H9 (cell line): ENCODE results near the gene TNRC6C. TPM values are rescaled to one million over a fixed set of nuclear protein-coding genes. Genes with fewer than 3 reads are reported as not detected.

Experiments used
- DNase-seq: peaks from one replicate; pipeline ENCODE4 v3.0.0-alpha.2; 2017
- H2AFZ ChIP-seq: one replicate; pipeline ENCODE4 v1.6.1; 2013; ENCODE audit warnings: mild to moderate bottlenecking, low read length, control low read depth, moderate library complexity
- H2AK5ac ChIP-seq: 2 replicates; pipeline ENCODE4 v1.6.1; 2013; ENCODE audit warnings: low read length, control low read depth, mixed read lengths; ENCODE audit not compliant: insufficient read length
- H2BK120ac ChIP-seq: one replicate; pipeline ENCODE4 v1.6.1; 2013; ENCODE audit warnings: low read depth, mild to moderate bottlenecking, low read length, control low read depth, inconsistent platforms; ENCODE audit not compliant: poor library complexity, severe bottlenecking
- H2BK12ac ChIP-seq: 2 replicates; pipeline ENCODE4 v1.6.1; 2013; ENCODE audit warnings: low read length, control low read depth, mixed read lengths, low read depth; ENCODE audit not compliant: insufficient read length
- H2BK15ac ChIP-seq: 2 replicates; pipeline ENCODE4 v1.6.1; 2013; ENCODE audit warnings: low read depth, low read length, control low read depth
- H2BK20ac ChIP-seq: one replicate; pipeline ENCODE4 v1.6.1; 2013; ENCODE audit warnings: low read depth, mild to moderate bottlenecking, low read length, control low read depth, inconsistent platforms; ENCODE audit not compliant: poor library complexity, severe bottlenecking
- H2BK5ac ChIP-seq: 2 replicates; pipeline ENCODE4 v1.6.1; 2013; ENCODE audit warnings: low read length, control low read depth, mixed read lengths; ENCODE audit not compliant: insufficient read length
- H3K14ac ChIP-seq: 2 replicates; pipeline ENCODE4 v1.6.1; 2013; ENCODE audit warnings: low read length, control low read depth; ENCODE audit not compliant: insufficient read depth
- H3K18ac ChIP-seq: 2 replicates; pipeline ENCODE4 v1.6.1; 2013; ENCODE audit warnings: low read depth, mild to moderate bottlenecking, mixed read lengths, low read length, control low read depth; ENCODE audit not compliant: insufficient read length
- H3K23ac ChIP-seq: 2 replicates; pipeline ENCODE4 v1.6.1; 2013; ENCODE audit warnings: low read length, control low read depth, mixed read lengths, low read depth; ENCODE audit not compliant: insufficient read length
- H3K23me2 ChIP-seq: 2 replicates; pipeline ENCODE4 v1.6.1; 2013; ENCODE audit warnings: low read depth, mild to moderate bottlenecking, mixed read lengths, low read length, control low read depth; ENCODE audit not compliant: insufficient read length, poor library complexity, severe bottlenecking
- H3K27ac ChIP-seq: 2 replicates; pipeline ENCODE4 v1.5.1; 2013; ENCODE audit warnings: low read length, control low read depth, mixed read lengths, low read depth; ENCODE audit not compliant: insufficient read length
- H3K27me3 ChIP-seq: 2 replicates; pipeline ENCODE4 v1.6.1; 2013; ENCODE audit warnings: low read length, control low read depth, inconsistent platforms; ENCODE audit not compliant: insufficient read depth
- H3K4ac ChIP-seq: 2 replicates; pipeline ENCODE4 v1.6.1; 2013; ENCODE audit warnings: low read depth, mild to moderate bottlenecking, control low read depth, inconsistent platforms, low read length, moderate library complexity
- H3K4me1 ChIP-seq: 2 replicates; pipeline ENCODE4 v1.6.1; 2013; ENCODE audit warnings: low read length, control low read depth, inconsistent platforms; ENCODE audit not compliant: insufficient read depth
- H3K4me2 ChIP-seq: 2 replicates; pipeline ENCODE4 v1.6.1; 2013; ENCODE audit warnings: low read length, control low read depth, mixed read lengths; ENCODE audit not compliant: insufficient read length, insufficient read depth
- H3K56ac ChIP-seq: 2 replicates; pipeline ENCODE4 v1.6.1; 2013; ENCODE audit warnings: low read depth, mild to moderate bottlenecking, mixed read lengths, low read length, control low read depth; ENCODE audit not compliant: insufficient read length
- H3K79me1 ChIP-seq: 2 replicates; pipeline ENCODE4 v1.6.1; 2013; ENCODE audit warnings: low read depth, mild to moderate bottlenecking, moderate library complexity, low read length, control low read depth, inconsistent platforms; ENCODE audit not compliant: insufficient read depth, poor library complexity, severe bottlenecking
- H3K79me2 ChIP-seq: 2 replicates; pipeline ENCODE4 v1.6.1; 2013; ENCODE audit warnings: low read length, control low read depth, inconsistent platforms; ENCODE audit not compliant: insufficient read depth
- H3K9ac ChIP-seq: 2 replicates; pipeline ENCODE4 v1.6.1; 2013; ENCODE audit warnings: low read length, control low read depth, mixed read lengths; ENCODE audit not compliant: insufficient read length; ENCODE audit errors: extremely low read depth
- H3K9me3 ChIP-seq: one replicate; pipeline ENCODE4 v1.6.1; 2013; ENCODE audit warnings: low read depth, low read length, inconsistent platforms; ENCODE audit not compliant: control insufficient read depth
- H3T11ph ChIP-seq: one replicate; pipeline ENCODE4 v1.6.1; 2013; ENCODE audit warnings: mild to moderate bottlenecking, low read length, control low read depth, inconsistent platforms
- H4K20me1 ChIP-seq: one replicate; pipeline ENCODE4 v1.6.1; 2013; ENCODE audit not compliant: control insufficient read depth, insufficient read length, insufficient read depth
- H4K5ac ChIP-seq: 2 replicates; pipeline ENCODE4 v1.6.1; 2013; ENCODE audit warnings: low read depth, mild to moderate bottlenecking, mixed read lengths, low read length, control low read depth; ENCODE audit not compliant: insufficient read length
- H4K8ac ChIP-seq: replicated peaks from 2 replicates; pipeline ENCODE4 v1.6.1; 2013; ENCODE audit warnings: low read length, control low read depth, mixed read lengths, low read depth; ENCODE audit not compliant: insufficient read length
- H4K91ac ChIP-seq: 2 replicates; pipeline ENCODE4 v1.6.1; 2013; ENCODE audit warnings: low read depth, mild to moderate bottlenecking, moderate library complexity, mixed read lengths, low read length, control low read depth; ENCODE audit not compliant: insufficient read length
- H3K27ac Mint-ChIP-seq, 3 experiments: 2 replicates in 2 of 3; 3 replicates in 1 of 3; pipeline ENCODE4 v1.8.0; 2020 to 2021; ENCODE audit warnings: mixed read lengths in 3 of 3, mild to moderate bottlenecking in 1 of 3, moderate library complexity in 1 of 3
- H3K27me3 Mint-ChIP-seq: 2 replicates; pipeline ENCODE4 v1.8.0; 2021; ENCODE audit warnings: low read depth, mild to moderate bottlenecking, moderate library complexity, mixed read lengths
- H3K36me3 Mint-ChIP-seq, 3 experiments: 2 replicates in 2 of 3; 3 replicates in 1 of 3; pipeline ENCODE4 v1.8.0; 2020 to 2021; ENCODE audit warnings: low read depth in 3 of 3, mixed read lengths in 3 of 3; ENCODE audit not compliant: insufficient read depth in 1 of 3
- H3K4me1 Mint-ChIP-seq, 2 experiments: 2 replicates each; pipeline ENCODE4 v1.8.0; 2020; ENCODE audit warnings: mixed read lengths in 2 of 2
- H3K4me3 Mint-ChIP-seq, 2 experiments: 2 replicates in 1 of 2; 3 replicates in 1 of 2; pipeline ENCODE4 v1.8.0; 2020 to 2021; ENCODE audit warnings: mild to moderate bottlenecking in 2 of 2, mixed read lengths in 2 of 2, moderate library complexity in 1 of 2
- H3K9me3 Mint-ChIP-seq, 2 experiments: 2 replicates in 1 of 2; 3 replicates in 1 of 2; pipeline ENCODE4 v1.8.0; 2020; ENCODE audit warnings: mild to moderate bottlenecking in 2 of 2, mixed read lengths in 2 of 2, moderate library complexity in 1 of 2
- WGBS: extraction: QIAGEN DNeasy Blood & Tissue Kit; methylation state at CpG from one replicate; pipeline ENCODE4 v1.1.7; 2013; ENCODE audit warnings: missing lambda C conversion rate, low lambda C conversion rate, mixed read lengths; ENCODE audit not compliant: insufficient read length; ENCODE audit errors: extremely low coverage; 5-methylcytosine and 5-hydroxymethylcytosine counted together
- total RNA-seq: library from RNA; stranded (reverse); gene quantifications from 2 replicates; pipeline ENCODE4 v1.2.1, GENCODE V29; 2021
- TF ChIP-seq, protein P1 (sequence below): fragments of 200-600 bp; sonication (generic); conservative IDR thresholded peaks from 3 replicates; pipeline ENCODE4 v1.8.0; 2021; ENCODE audit warnings: antibody characterized with exemption, mild to moderate bottlenecking

Gene TNRC6C
- total RNA-seq, 1 experiment from 2014 or later, result 24.7 TPM

DNA sequence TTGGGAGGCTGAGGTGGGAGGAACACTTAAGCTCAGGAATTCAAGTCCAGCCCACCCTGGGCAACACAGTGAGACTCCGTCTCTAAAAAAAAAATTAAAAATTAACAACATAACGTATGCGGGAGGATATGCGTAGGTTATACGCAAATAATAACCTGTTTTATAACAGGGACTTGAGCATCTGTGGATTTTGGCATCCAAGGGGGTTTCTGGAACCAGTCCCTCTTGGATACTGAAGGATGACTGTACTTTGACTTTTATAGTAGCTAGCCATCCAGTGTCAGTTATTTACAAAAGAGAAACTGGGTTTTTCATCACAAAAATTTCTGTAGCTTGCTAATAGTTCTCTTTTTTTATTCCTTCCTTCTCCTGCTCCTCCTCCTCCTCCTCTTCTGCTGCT, 64.5 kb downstream of the TNRC6C start:
- peaks cover 0 to 2% (median 0%) of the 10 kb centered on the region in 3 experiments; a peak in 3 of 7 replicates for H3K36me3 Mint-ChIP-seq
- Histone ChIP-seq H3K9ac (no peak overlapping the region), H3K14ac (no peak overlapping the region), H2BK15ac (no peak overlapping the region), H2AFZ (no peak overlapping the region), H4K20me1 (no peaks in the 10 kb centered on the region), H3K79me1 (no peaks in the 10 kb centered on the region), H3K79me2 (no peaks in the 10 kb centered on the region), H3K18ac (no peak overlapping the region), H3K4me2 (no peak overlapping the region), H4K91ac (no peak overlapping the region), H3K56ac (no peak overlapping the region), H2AK5ac (no peak overlapping the region), H4K8ac (no peak overlapping the region), H3K27me3 (no peaks in the 10 kb centered on the region), H2BK12ac (no peak overlapping the region), H3K27ac (no peak overlapping the region), H3T11ph (no peak overlapping the region), H3K23me2 (no peaks in the 10 kb centered on the region), H3K23ac (no peak overlapping the region), H2BK120ac (no peak overlapping the region), H2BK5ac (no peak overlapping the region), H2BK20ac (no peak overlapping the region), H3K9me3 (no peaks in the 10 kb centered on the region), H3K4ac (no peak overlapping the region), H3K4me1 (no peaks in the 10 kb centered on the region), H4K5ac (no peak overlapping the region)
- H3K27me3 Mint-ChIP-seq, result no peaks in the 10 kb centered on the region
- DNase-seq, result no peak
- no peak overlapping the region for H3K4me3 Mint-ChIP-seq
- WGBS, result no CpG with 5 or more reads among the region's 5 CpGs
- no peaks in the 10 kb centered on the region for H3K9me3 Mint-ChIP-seq
- peaks cover 10 to 13% of the 10 kb centered on the region in 2 experiments for H3K4me1 Mint-ChIP-seq
- TF ChIP-seq, protein P1, sequence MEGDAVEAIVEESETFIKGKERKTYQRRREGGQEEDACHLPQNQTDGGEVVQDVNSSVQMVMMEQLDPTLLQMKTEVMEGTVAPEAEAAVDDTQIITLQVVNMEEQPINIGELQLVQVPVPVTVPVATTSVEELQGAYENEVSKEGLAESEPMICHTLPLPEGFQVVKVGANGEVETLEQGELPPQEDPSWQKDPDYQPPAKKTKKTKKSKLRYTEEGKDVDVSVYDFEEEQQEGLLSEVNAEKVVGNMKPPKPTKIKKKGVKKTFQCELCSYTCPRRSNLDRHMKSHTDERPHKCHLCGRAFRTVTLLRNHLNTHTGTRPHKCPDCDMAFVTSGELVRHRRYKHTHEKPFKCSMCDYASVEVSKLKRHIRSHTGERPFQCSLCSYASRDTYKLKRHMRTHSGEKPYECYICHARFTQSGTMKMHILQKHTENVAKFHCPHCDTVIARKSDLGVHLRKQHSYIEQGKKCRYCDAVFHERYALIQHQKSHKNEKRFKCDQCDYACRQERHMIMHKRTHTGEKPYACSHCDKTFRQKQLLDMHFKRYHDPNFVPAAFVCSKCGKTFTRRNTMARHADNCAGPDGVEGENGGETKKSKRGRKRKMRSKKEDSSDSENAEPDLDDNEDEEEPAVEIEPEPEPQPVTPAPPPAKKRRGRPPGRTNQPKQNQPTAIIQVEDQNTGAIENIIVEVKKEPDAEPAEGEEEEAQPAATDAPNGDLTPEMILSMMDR, result no peak
- H3K27ac Mint-ChIP-seq, result no peak overlapping the region
